NCI-H2171 treated with DMSO at 0.1 percent for 48 hours (cell line): ENCODE data around the gene NKG7.
"Not testable (repeated sequence)": the region's sequence is repeated elsewhere in the genome, so short reads cannot be mapped to it uniquely, and the experiment has no call there.

ENCODE experiments used
- DNase-seq: peaks from one replicate; lab custom pipeline; 2025; lab: John Stamatoyannopoulos, UW

The NKG7 gene

GRCh38 chr19:51372649-51373504, at the start of gene NKG7:
NKG7 (minus strand) TSS chr19:51372654; CDS start chr19:51372535, 119 bp downstream.
- no peak for DNase-seq

GRCh38 chr19:51422053-51422448, 49.6 kb upstream of the NKG7 start:
- no peak for DNase-seq

- DNase-seq: no peak
Measured at GRCh38 chr19:51421229-51422052, 49.0 kb upstream of the NKG7 start.

- not testable (repeated sequence) for DNase-seq
Measured at GRCh38 chr19:51420511-51420910, 48.1 kb upstream of the NKG7 start.

GRCh38 chr19:51418707-51419106, 46.3 kb upstream of the NKG7 start:
- DNase-seq: no peak

- DNase-seq: no peak
Measured at GRCh38 chr19:51417810-51418157, 45.3 kb upstream of the NKG7 start.

GRCh38 chr19:51417107-51417809, 44.8 kb upstream of the NKG7 start, which contains the start of gene SIGLEC10:
SIGLEC10 (minus strand) TSS chr19:51417642; CDS start chr19:51417581, 61 bp downstream.
- no peak for DNase-seq

GRCh38 chr19:51416422-51416821, 44.0 kb upstream of the NKG7 start:
- DNase-seq: not testable (repeated sequence)

GRCh38 chr19:51415187-51415586, 42.7 kb upstream of the NKG7 start:
- no peak for DNase-seq

GRCh38 chr19:51410950-51411748, 38.7 kb upstream of the NKG7 start:
- DNase-seq: no peak

GRCh38 chr19:51407511-51408131, 35.2 kb upstream of the NKG7 start:
- no peak for DNase-seq

GRCh38 chr19:51402117-51402516, 29.7 kb upstream of the NKG7 start:
- DNase-seq: no peak

GRCh38 chr19:51399936-51400335, 27.5 kb upstream of the NKG7 start:
- DNase-seq: not testable (repeated sequence)

GRCh38 chr19:51399231-51399630, 26.8 kb upstream of the NKG7 start:
- no peak for DNase-seq

GRCh38 chr19:51398096-51398704, 25.7 kb upstream of the NKG7 start:
- DNase-seq: peak; percentile 24

GRCh38 chr19:51397453-51397852, 25.0 kb upstream of the NKG7 start:
- peak; percentile 7 for DNase-seq

GRCh38 chr19:51396175-51396574, 23.7 kb upstream of the NKG7 start:
- DNase-seq: no peak

GRCh38 chr19:51394050-51394836, 21.8 kb upstream of the NKG7 start:
- peak; percentile 90 for DNase-seq

- DNase-seq: no peak
Measured at GRCh38 chr19:51392701-51393100, 20.2 kb upstream of the NKG7 start.
